ENCODE measurements around the gene OR13C9. TPM values are rescaled to one million over a fixed set of nuclear protein-coding genes. Genes with fewer than 3 reads are reported as not detected.
"Not testable (repeated sequence)": the region's sequence is repeated elsewhere in the genome, so short reads cannot be mapped to it uniquely, and the experiment has no call there.

The OR13C9 gene
- not detected for polyA plus RNA-seq (2013, experiment 1 of 2)
- not detected for polyA plus RNA-seq (2013, experiment 2 of 2)

- no peaks in the 10 kb centered on the region for H3K27me3 ChIP-seq (ENCODE audit: insufficient read depth, low read length)
- H3K4me3 ChIP-seq (ENCODE audit: low read length): no peak within 1 kb of the TSS
- H3K4me1 ChIP-seq (ENCODE audit: insufficient read depth, low read length): no peaks in the 10 kb centered on the region
- H3K9me3 ChIP-seq (ENCODE audit: insufficient read depth, low read depth, low read length): no peaks in the 10 kb centered on the region
- no peak within 1 kb of the TSS for H3K9ac ChIP-seq (ENCODE audit: low read depth, low read length)
- H3K27ac ChIP-seq (ENCODE audit: low read depth, low read length): no peak within 1 kb of the TSS
- no peaks in the 10 kb centered on the region for H3K36me3 ChIP-seq (ENCODE audit: insufficient read depth, low read length)
- WGBS: 78% methylated on average over 2 of the region's 2 CpGs
Observed at GRCh38 chr9:104618104-104618503, at the start of gene OR13C9. Gene OR13C9, minus strand, starts transcription at chr9:104618204. Its CDS starts 0 bp downstream, at chr9:104618204.

- Histone ChIP-seq H3K9ac (ENCODE audit: low read depth, low read length) (no peak overlapping the region), H3K4me3 (ENCODE audit: low read length) (no peak overlapping the region), H3K27me3 (ENCODE audit: insufficient read depth, low read length) (no peaks in the 10 kb centered on the region), H3K27ac (ENCODE audit: low read depth, low read length) (no peak overlapping the region), H3K4me1 (ENCODE audit: insufficient read depth, low read length) (no peaks in the 10 kb centered on the region), H3K36me3 (ENCODE audit: insufficient read depth, low read length) (no peaks in the 10 kb centered on the region), H3K9me3 (ENCODE audit: insufficient read depth, low read depth, low read length) (peaks cover 3% of the 10 kb centered on the region; the same call in 1 of the 2 replicates)
- no CpG with 5 or more reads among the region's 2 CpGs for WGBS
Observed at GRCh38 chr9:104658496-104659195, 40.6 kb upstream of the OR13C9 start.

GRCh38 chr9:104635456-104635855, 17.5 kb upstream of the OR13C9 start:
- no peak overlapping the region for H3K9ac ChIP-seq (ENCODE audit: low read depth, low read length)
- H3K4me3 ChIP-seq (ENCODE audit: low read length): no peak overlapping the region
- H3K27ac ChIP-seq (ENCODE audit: low read depth, low read length): no peak overlapping the region
- H3K4me1 ChIP-seq (ENCODE audit: insufficient read depth, low read length): no peaks in the 10 kb centered on the region
- H3K27me3 ChIP-seq (ENCODE audit: insufficient read depth, low read length): no peaks in the 10 kb centered on the region
- peaks cover 43% of the 10 kb centered on the region for H3K9me3 ChIP-seq (ENCODE audit: insufficient read depth, low read depth, low read length)
- no peaks in the 10 kb centered on the region for H3K36me3 ChIP-seq (ENCODE audit: insufficient read depth, low read length)

GRCh38 chr9:104633976-104634520, 16.0 kb upstream of the OR13C9 start:
- H3K4me1 ChIP-seq (ENCODE audit: insufficient read depth, low read length): no peaks in the 10 kb centered on the region
- H3K4me3 ChIP-seq (ENCODE audit: low read length): no peak overlapping the region
- no peaks in the 10 kb centered on the region for H3K36me3 ChIP-seq (ENCODE audit: insufficient read depth, low read length)
- WGBS: 95% methylated on average over 30 of the region's 30 CpGs
- H3K9me3 ChIP-seq (ENCODE audit: insufficient read depth, low read depth, low read length): peaks cover 31% of the 10 kb centered on the region
- H3K27ac ChIP-seq (ENCODE audit: low read depth, low read length): no peak overlapping the region
- no peaks in the 10 kb centered on the region for H3K27me3 ChIP-seq (ENCODE audit: insufficient read depth, low read length)
- H3K9ac ChIP-seq (ENCODE audit: low read depth, low read length): no peak overlapping the region

GRCh38 chr9:104625964-104626363, 8.0 kb upstream of the OR13C9 start:
- H3K4me3 ChIP-seq (ENCODE audit: low read length); H3K9me3 ChIP-seq (ENCODE audit: insufficient read depth, low read depth, low read length); H3K36me3 ChIP-seq (ENCODE audit: insufficient read depth, low read length); H3K27ac ChIP-seq (ENCODE audit: low read depth, low read length); H3K27me3 ChIP-seq (ENCODE audit: insufficient read depth, low read length); H3K9ac ChIP-seq (ENCODE audit: low read depth, low read length); H3K4me1 ChIP-seq (ENCODE audit: insufficient read depth, low read length): not testable (repeated sequence)

- H3K36me3 ChIP-seq (ENCODE audit: insufficient read depth, low read length): no peaks in the 10 kb centered on the region
- no peak overlapping the region for H3K4me3 ChIP-seq (ENCODE audit: low read length)
- no peak overlapping the region for H3K27ac ChIP-seq (ENCODE audit: low read depth, low read length)
- H3K9ac ChIP-seq (ENCODE audit: low read depth, low read length): no peak overlapping the region
- no peaks in the 10 kb centered on the region for H3K9me3 ChIP-seq (ENCODE audit: insufficient read depth, low read depth, low read length)
- H3K4me1 ChIP-seq (ENCODE audit: insufficient read depth, low read length): no peaks in the 10 kb centered on the region
- H3K27me3 ChIP-seq (ENCODE audit: insufficient read depth, low read length): no peaks in the 10 kb centered on the region
Observed at GRCh38 chr9:104617418-104617817, 586 bp downstream of the OR13C9 start.

GRCh38 chr9:104611213-104611612, 6.8 kb downstream of the OR13C9 start:
- H3K27me3 ChIP-seq (ENCODE audit: insufficient read depth, low read length): no peaks in the 10 kb centered on the region
- 75% methylated on average over 1 of the region's 2 CpGs for WGBS
- no peak overlapping the region for H3K27ac ChIP-seq (ENCODE audit: low read depth, low read length)
- H3K4me1 ChIP-seq (ENCODE audit: insufficient read depth, low read length): no peaks in the 10 kb centered on the region
- H3K9me3 ChIP-seq (ENCODE audit: insufficient read depth, low read depth, low read length): no peaks in the 10 kb centered on the region
- H3K4me3 ChIP-seq (ENCODE audit: low read length): no peak overlapping the region
- H3K36me3 ChIP-seq (ENCODE audit: insufficient read depth, low read length): no peaks in the 10 kb centered on the region
- no peak overlapping the region for H3K9ac ChIP-seq (ENCODE audit: low read depth, low read length)

GRCh38 chr9:104608336-104608735, 9.7 kb downstream of the OR13C9 start:
- H3K9me3 ChIP-seq (ENCODE audit: insufficient read depth, low read depth, low read length): no peaks in the 10 kb centered on the region
- H3K4me3 ChIP-seq (ENCODE audit: low read length): no peak overlapping the region
- no peak overlapping the region for H3K27ac ChIP-seq (ENCODE audit: low read depth, low read length)
- no peaks in the 10 kb centered on the region for H3K27me3 ChIP-seq (ENCODE audit: insufficient read depth, low read length)
- no peaks in the 10 kb centered on the region for H3K4me1 ChIP-seq (ENCODE audit: insufficient read depth, low read length)
- H3K9ac ChIP-seq (ENCODE audit: low read depth, low read length): no peak overlapping the region
- WGBS: 67% methylated on average over 1 of the region's 1 CpG
- H3K36me3 ChIP-seq (ENCODE audit: insufficient read depth, low read length): no peaks in the 10 kb centered on the region

GRCh38 chr9:104606152-104606551, 11.9 kb downstream of the OR13C9 start:
- Histone ChIP-seq H3K4me3 (ENCODE audit: low read length) (no peak overlapping the region), H3K4me1 (ENCODE audit: insufficient read depth, low read length) (no peaks in the 10 kb centered on the region), H3K9me3 (ENCODE audit: insufficient read depth, low read depth, low read length) (no peaks in the 10 kb centered on the region), H3K9ac (ENCODE audit: low read depth, low read length) (no peak overlapping the region), H3K27ac (ENCODE audit: low read depth, low read length) (no peak overlapping the region), H3K36me3 (ENCODE audit: insufficient read depth, low read length) (no peaks in the 10 kb centered on the region), H3K27me3 (ENCODE audit: insufficient read depth, low read length) (no peaks in the 10 kb centered on the region)
- 96% methylated on average over 2 of the region's 2 CpGs for WGBS

- no CpG with 5 or more reads among the region's 1 CpG for WGBS
- not testable (repeated sequence) for H3K4me3 ChIP-seq (ENCODE audit: low read length); H3K9me3 ChIP-seq (ENCODE audit: insufficient read depth, low read depth, low read length); H3K27ac ChIP-seq (ENCODE audit: low read depth, low read length); H3K9ac ChIP-seq (ENCODE audit: low read depth, low read length); H3K4me1 ChIP-seq (ENCODE audit: insufficient read depth, low read length); H3K36me3 ChIP-seq (ENCODE audit: insufficient read depth, low read length); H3K27me3 ChIP-seq (ENCODE audit: insufficient read depth, low read length)
Observed at GRCh38 chr9:104605527-104605926, 12.5 kb downstream of the OR13C9 start, which contains the start of gene OR13C2. Gene OR13C2, minus strand, starts transcription at chr9:104605627. Its CDS starts 0 bp downstream, at chr9:104605627.

- Histone ChIP-seq H3K9ac (ENCODE audit: low read depth, low read length) (no peak overlapping the region), H3K27me3 (ENCODE audit: insufficient read depth, low read length) (no peaks in the 10 kb centered on the region), H3K27ac (ENCODE audit: low read depth, low read length) (no peak overlapping the region), H3K4me1 (ENCODE audit: insufficient read depth, low read length) (no peaks in the 10 kb centered on the region), H3K9me3 (ENCODE audit: insufficient read depth, low read depth, low read length) (no peaks in the 10 kb centered on the region), H3K4me3 (ENCODE audit: low read length) (no peak overlapping the region), H3K36me3 (ENCODE audit: insufficient read depth, low read length) (no peaks in the 10 kb centered on the region)
- 87% methylated on average over 3 of the region's 3 CpGs for WGBS
Observed at GRCh38 chr9:104604801-104605200, 13.2 kb downstream of the OR13C9 start.

GRCh38 chr9:104599313-104599712, 18.7 kb downstream of the OR13C9 start, which contains the start of gene OR13C5:
Gene OR13C5, minus strand, starts transcription at chr9:104599413. Its CDS starts 0 bp downstream, at chr9:104599413.
- not testable (repeated sequence) for H3K36me3 ChIP-seq (ENCODE audit: insufficient read depth, low read length)

More at GRCh38 chr9:104599313-104599712, 18.7 kb downstream of the OR13C9 start, which contains the start of gene OR13C5:
- H3K4me3 ChIP-seq (ENCODE audit: low read length); H3K9me3 ChIP-seq (ENCODE audit: insufficient read depth, low read depth, low read length); H3K4me1 ChIP-seq (ENCODE audit: insufficient read depth, low read length); H3K9ac ChIP-seq (ENCODE audit: low read depth, low read length); H3K27me3 ChIP-seq (ENCODE audit: insufficient read depth, low read length); H3K27ac ChIP-seq (ENCODE audit: low read depth, low read length): not testable (repeated sequence)
